SK-N-SH treated with all-trans-retinoic acid at 6 μM for 48 hours (cell line): ENCODE data around the gene ZNF831.

Experiments used
- ATAC-seq: fragments of 200-7000 bp; cut with Tn5 transposase; 3 replicates; pipeline ENCODE4 v1.9.1; 2020; ENCODE audit warnings: mild to moderate bottlenecking, moderate library complexity
- ARNTL ChIP-seq: fragments of 450-650 bp; formaldehyde crosslinking; IDR thresholded peaks from 2 replicates; pipeline ENCODE4 v1.5.0; 2020; ENCODE audit warnings: low read depth, mild to moderate bottlenecking, moderate library complexity, borderline replicate concordance
- CREB5 ChIP-seq: fragments of 250-450 bp; sonication (Bioruptor Pico); IDR thresholded peaks from 2 replicates; pipeline ENCODE4 v1.5.1; 2020; ENCODE audit warnings: low read depth, mild to moderate bottlenecking, moderate library complexity
- CSDC2 ChIP-seq: fragments of 250-450 bp; sonication (Bioruptor Pico); IDR thresholded peaks from 2 replicates; pipeline ENCODE4 v1.5.0; 2020; ENCODE audit warnings: mild to moderate bottlenecking, moderate library complexity
- CSRNP3 ChIP-seq: fragments of 250-450 bp; sonication (Bioruptor Pico); IDR thresholded peaks from 2 replicates; pipeline ENCODE4 v1.5.1; 2021; ENCODE audit warnings: mild to moderate bottlenecking, moderate library complexity
- ESRRG ChIP-seq: fragments of 250-450 bp; sonication (Bioruptor Pico); IDR thresholded peaks from 2 replicates; pipeline ENCODE4 v1.6.1; 2021; ENCODE audit warnings: mild to moderate bottlenecking
- GLIS3 ChIP-seq: fragments of 250-450 bp; sonication (Bioruptor Pico); IDR thresholded peaks from 2 replicates; pipeline ENCODE4 v1.5.0; 2020; ENCODE audit warnings: mild to moderate bottlenecking, moderate library complexity
- ISL1 ChIP-seq: fragments of 250-450 bp; sonication (Bioruptor Pico); IDR thresholded peaks from 2 replicates; pipeline ENCODE4 v2.1.2; 2022; ENCODE audit warnings: mild to moderate bottlenecking, moderate library complexity
- OSR1 ChIP-seq: fragments of 250-450 bp; sonication (Bioruptor Pico); IDR thresholded peaks from 2 replicates; pipeline ENCODE4 v1.8.0; 2022; ENCODE audit warnings: moderate library complexity, mild to moderate bottlenecking, inconsistent platforms
- PATZ1 ChIP-seq: fragments of 250-450 bp; sonication (Bioruptor Pico); IDR thresholded peaks from 2 replicates; pipeline ENCODE4 v1.8.0; 2020; ENCODE audit warnings: mild to moderate bottlenecking, moderate library complexity, borderline replicate concordance
- POU6F1 ChIP-seq: fragments of 250-450 bp; sonication (Bioruptor Pico); IDR thresholded peaks from 2 replicates; pipeline ENCODE4 v1.8.0; 2021; ENCODE audit warnings: low read depth, mild to moderate bottlenecking, moderate library complexity, borderline replicate concordance
- PPARA ChIP-seq: fragments of 250-450 bp; sonication (Bioruptor Pico); IDR thresholded peaks from 2 replicates; pipeline ENCODE4 v1.5.0; 2020; ENCODE audit warnings: mild to moderate bottlenecking, borderline replicate concordance
- RARB ChIP-seq: fragments of 250-450 bp; sonication (Bioruptor Pico); IDR thresholded peaks from 2 replicates; pipeline ENCODE4 v1.8.0; 2021; ENCODE audit warnings: mild to moderate bottlenecking, moderate library complexity
- SNAI2 ChIP-seq: fragments of 250-450 bp; sonication (Bioruptor Pico); IDR thresholded peaks from 2 replicates; pipeline ENCODE4 v1.5.0; 2020; ENCODE audit warnings: mild to moderate bottlenecking, moderate library complexity
- TCF4 ChIP-seq: fragments of 250-450 bp; sonication (Bioruptor Pico); IDR thresholded peaks from 2 replicates; pipeline ENCODE4 v1.8.0; 2021; ENCODE audit warnings: mild to moderate bottlenecking, moderate library complexity, borderline replicate concordance
- ZC3H10 ChIP-seq: fragments of 250-450 bp; sonication (Bioruptor Pico); IDR thresholded peaks from 2 replicates; pipeline ENCODE4 v1.5.1; 2021; ENCODE audit warnings: mild to moderate bottlenecking, moderate library complexity
- ZFP3 ChIP-seq: fragments of 250-450 bp; sonication (Bioruptor Pico); IDR thresholded peaks from 2 replicates; pipeline ENCODE4 v1.5.0; 2020; ENCODE audit warnings: mild to moderate bottlenecking, moderate library complexity
- ZFP30 ChIP-seq: fragments of 450-650 bp; formaldehyde crosslinking; IDR thresholded peaks from 2 replicates; pipeline ENCODE4 v1.5.0; 2022; ENCODE audit warnings: mild to moderate bottlenecking, moderate library complexity
- ZNF565 ChIP-seq: fragments of 450-650 bp; formaldehyde crosslinking; conservative IDR thresholded peaks from 2 replicates; pipeline ENCODE4 v1.5.0; 2020; ENCODE audit warnings: low read depth, mild to moderate bottlenecking, moderate library complexity
- ZNF70 ChIP-seq: fragments of 450-650 bp; formaldehyde crosslinking; IDR thresholded peaks from 2 replicates; pipeline ENCODE4 v1.5.0; 2020; ENCODE audit warnings: mild to moderate bottlenecking, moderate library complexity
- ZNF8 ChIP-seq: fragments of 450-650 bp; formaldehyde crosslinking; IDR thresholded peaks from 2 replicates; pipeline ENCODE4 v1.5.0; 2020; ENCODE audit warnings: mild to moderate bottlenecking, moderate library complexity

Gene ZNF831

GRCh38 chr20:59273739-59274357 lies 110.2 kb downstream of the ZNF831 start:
- no peak for ATAC-seq
- TF ChIP-seq ESRRG (CRISPR knock-in tag), result no peak
- no peak for TF ChIP-seq POU6F1 (CRISPR knock-in tag)
- no peak for TF ChIP-seq RARB (CRISPR knock-in tag)
- TF ChIP-seq GLIS3 (CRISPR knock-in tag), result no peak
- TF ChIP-seq TCF4 (CRISPR knock-in tag), result no peak
- no peak for TF ChIP-seq ZNF8
- no peak for TF ChIP-seq PATZ1
- TF ChIP-seq CSRNP3 (CRISPR knock-in tag), result no peak
- no peak for TF ChIP-seq CSDC2

GRCh38 chr20:59276938-59277337 lies 113.3 kb downstream of the ZNF831 start:
- no peak for TF ChIP-seq TCF4 (CRISPR knock-in tag)
- TF ChIP-seq ZNF70 (CRISPR knock-in tag), result no peak
- no peak for TF ChIP-seq PPARA (CRISPR knock-in tag)
- no peak for TF ChIP-seq ZFP3 (CRISPR knock-in tag)
- TF ChIP-seq POU6F1 (CRISPR knock-in tag), result no peak
- no peak for TF ChIP-seq ESRRG (CRISPR knock-in tag)
- no peak for TF ChIP-seq ARNTL (CRISPR knock-in tag)
- TF ChIP-seq RARB (CRISPR knock-in tag), result no peak
- no peak for TF ChIP-seq ISL1 (CRISPR knock-in tag)
- no peak for TF ChIP-seq CSDC2
- TF ChIP-seq OSR1 (CRISPR knock-in tag), result no peak
- no peak for TF ChIP-seq ZFP30 (CRISPR knock-in tag)
- TF ChIP-seq SNAI2 (CRISPR knock-in tag), result no peak
- TF ChIP-seq CREB5 (CRISPR knock-in tag), result no peak
- TF ChIP-seq ZNF565 (CRISPR knock-in tag), result no peak
- no peak for ATAC-seq

GRCh38 chr20:59284470-59284869 lies 120.8 kb downstream of the ZNF831 start:
- no peak for ATAC-seq
- no peak for TF ChIP-seq SNAI2 (CRISPR knock-in tag)
- no peak for TF ChIP-seq ISL1 (CRISPR knock-in tag)
- no peak for TF ChIP-seq CSRNP3 (CRISPR knock-in tag)
- no peak for TF ChIP-seq PPARA (CRISPR knock-in tag)
- no peak for TF ChIP-seq ZC3H10
